22Rv1 (cell line): ENCODE data around the gene PRMT5.

Source experiments
- CTCF ChIP-seq: fragments of 450-650 bp; IDR thresholded peaks from 2 replicates; pipeline ENCODE4 v1.5.1; 2017; ENCODE audit warnings: mild to moderate bottlenecking
- ZFX ChIP-seq: fragments of 450-650 bp; IDR thresholded peaks from 2 replicates; pipeline ENCODE4 v1.6.1; 2017; ENCODE audit warnings: antibody characterized with exemption, borderline replicate concordance

DNA sequence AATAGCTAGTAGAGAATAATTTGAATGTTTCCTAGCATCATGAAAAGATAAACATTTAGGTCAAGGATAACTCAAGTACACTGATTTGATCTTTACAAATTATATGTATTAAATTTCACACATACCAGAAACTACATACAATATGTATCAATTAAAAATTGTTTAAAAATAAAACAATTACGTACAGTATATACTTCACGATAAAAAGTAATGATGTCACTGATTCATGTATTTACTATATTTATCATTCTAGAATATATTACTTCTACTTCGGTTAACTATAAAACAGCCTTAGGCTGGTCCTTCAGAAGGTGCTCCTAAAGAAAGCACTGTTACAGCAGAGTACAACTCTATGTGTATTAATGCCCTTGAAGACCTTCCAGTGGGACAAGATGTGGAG lies 21.7 kb downstream of the PRMT5 start:
- TF ChIP-seq CTCF (no peak), ZFX (no peak)
